GM12872 (cell line): ENCODE data around the gene URM1.

ENCODE experiments used
- CTCF ChIP-seq: IDR thresholded peaks from 3 replicates; pipeline ENCODE4 v1.5.1; 2011; ENCODE audit warnings: low read depth, mild to moderate bottlenecking, low read length, moderate library complexity; ENCODE audit not compliant: insufficient read depth

Gene URM1

GRCh38 chr9:128383007-128383753 lies 12.0 kb downstream of the URM1 start:
- TF ChIP-seq CTCF, result no peak

- no peak for TF ChIP-seq CTCF
Observed at GRCh38 chr9:128383791-128384190, 12.6 kb downstream of the URM1 start.

- no peak for TF ChIP-seq CTCF
Observed at GRCh38 chr9:128384801-128385495, 13.8 kb downstream of the URM1 start.

GRCh38 chr9:128385496-128386460 lies 14.6 kb downstream of the URM1 start:
- no peak for TF ChIP-seq CTCF

GRCh38 chr9:128388150-128388549 lies 17.0 kb downstream of the URM1 start:
- no peak for TF ChIP-seq CTCF

- TF ChIP-seq CTCF, result no peak
Observed at GRCh38 chr9:128389395-128390149, 18.4 kb downstream of the URM1 start.
